Measurements from ENCODE around the gene CERK.

The CERK gene

DNA sequence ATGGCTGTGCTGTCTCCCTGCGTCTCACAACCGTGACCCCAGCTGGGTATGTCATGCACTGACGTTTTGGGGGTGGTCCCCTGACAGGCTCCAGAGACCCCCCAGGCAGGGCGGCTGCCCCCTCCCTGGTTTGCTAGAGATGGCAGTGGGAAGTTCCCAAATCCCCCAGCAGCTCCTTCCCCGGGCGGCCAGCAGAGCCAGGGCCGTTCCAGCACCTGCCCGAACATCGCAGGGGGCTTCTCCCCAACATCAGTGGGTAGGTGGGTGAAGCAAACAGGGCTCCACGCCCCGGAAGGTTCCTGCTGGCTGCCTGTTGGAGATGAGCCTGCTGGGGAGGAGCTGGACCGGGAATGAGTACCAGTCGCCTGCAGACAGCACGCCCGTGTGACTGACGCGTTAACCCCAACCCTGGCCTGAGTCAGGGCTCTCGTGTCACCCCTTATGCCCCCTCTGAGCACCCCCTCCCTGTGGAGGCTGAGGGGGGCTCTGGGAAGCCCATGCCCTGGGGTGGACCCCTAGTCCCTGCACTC lies 72.2 kb downstream of the CERK start:
- ChIA-PET POLR2A (no interaction called here), CTCF (no interaction called here)
- WGBS (ENCODE audit: insufficient coverage): 96% methylated on average over 13 of the region's 18 CpGs
- Histone ChIP-seq H3K9me3 (ENCODE audit: control extremely low read depth in 1 of 5, control insufficient read depth in 4 of 5, insufficient read depth in 2 of 5, low read depth in 1 of 5, low read length in 4 of 5) (no peaks in the 10 kb centered on the region), H3K4me1 (ENCODE audit: control extremely low read depth in 1 of 4, control insufficient read depth in 4 of 4, insufficient read depth in 4 of 4, low read length in 3 of 4) (peaks cover 0 to 14% (median 5%) of the 10 kb centered on the region in 4 experiments), H3K27me3 (replicated peaks in 2 of 5; ENCODE audit: control insufficient read depth in 4 of 5, insufficient read depth in 5 of 5, low read length in 4 of 5) (no peaks in the 10 kb centered on the region), H3K36me3 (ENCODE audit: control insufficient read depth in 4 of 4, insufficient read depth in 4 of 4, low read length in 3 of 4) (peaks cover 4 to 83% (median 56%) of the 10 kb centered on the region in 4 experiments), H3K4me3 (ENCODE audit: control insufficient read depth in 1 of 7, extremely low read depth in 1 of 7, insufficient read depth in 4 of 7, low read depth in 2 of 7, low read length in 6 of 7) (no peak overlapping the region), H3K27ac (ENCODE audit: insufficient read depth in 1 of 2, low read depth in 1 of 2, low read length in 2 of 2, poor library complexity in 1 of 2, severe bottlenecking in 2 of 2) (no peak overlapping the region)
- DNase-seq: no peak

DNA sequence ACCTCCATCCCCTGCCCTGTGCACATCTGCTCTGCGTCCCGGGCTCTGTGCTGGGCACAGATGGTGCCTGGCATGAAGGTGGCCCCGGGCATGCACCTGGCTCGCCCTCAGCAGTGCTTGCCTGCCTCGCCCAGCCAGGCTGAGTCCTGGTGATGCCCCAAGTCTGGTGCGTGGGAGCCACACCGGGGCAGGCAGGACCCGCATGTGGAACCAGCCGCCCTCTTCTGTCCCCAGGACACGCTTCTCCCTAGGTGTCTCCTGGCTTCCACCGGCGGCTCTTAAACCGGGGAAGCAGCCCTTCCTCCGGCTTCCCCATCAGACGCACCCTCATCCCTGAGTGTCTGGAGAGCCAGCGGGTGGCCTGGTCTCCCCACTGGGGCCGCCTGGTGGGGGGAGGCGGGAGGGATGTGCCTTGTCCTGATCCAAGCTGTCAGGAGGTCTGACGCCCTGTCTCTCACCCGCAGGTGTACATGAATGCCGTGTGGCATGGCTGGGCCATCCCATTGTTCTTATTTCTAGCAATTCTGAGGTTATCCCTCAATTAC lies 72.8 kb downstream of the CERK start:
- H3K36me3 ChIP-seq (ENCODE audit: control insufficient read depth in 4 of 4, insufficient read depth in 4 of 4, low read length in 3 of 4): peaks cover 4 to 80% (median 52%) of the 10 kb centered on the region in 4 experiments
- CTCF ChIA-PET: no interaction called here
- POLR2A ChIA-PET: no interaction called here

DNA sequence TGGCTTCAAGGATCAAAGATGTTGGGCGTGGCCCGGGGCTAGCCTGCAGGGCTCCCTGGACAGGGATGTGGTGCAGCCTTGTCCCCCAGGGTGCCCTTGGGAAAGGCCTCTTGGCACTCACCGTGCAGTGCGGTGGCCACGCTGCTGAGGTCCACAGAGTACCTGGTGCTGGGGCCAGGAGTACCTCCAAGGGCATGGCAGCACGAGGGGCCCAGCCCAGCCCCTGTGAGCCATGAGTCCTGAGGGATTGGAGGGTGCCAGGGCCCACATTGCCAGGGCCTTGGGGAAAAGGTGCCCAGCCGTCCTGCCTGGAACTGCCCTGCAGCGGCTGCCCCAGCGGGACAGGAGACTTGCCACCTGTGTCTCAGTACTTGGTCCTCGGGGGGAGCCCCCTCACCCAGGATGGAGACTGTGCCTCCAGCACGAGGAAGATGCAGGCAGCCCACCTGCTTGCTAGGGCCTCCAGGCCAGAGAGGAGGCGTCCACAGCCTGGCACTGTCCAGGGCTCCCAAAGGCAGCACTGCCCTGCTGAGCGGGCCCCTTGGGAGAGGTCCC lies 73.7 kb downstream of the CERK start:
- peaks cover 0 to 26% (median 15%) of the 10 kb centered on the region in 4 experiments for H3K4me1 ChIP-seq (ENCODE audit: control extremely low read depth in 1 of 4, control insufficient read depth in 4 of 4, insufficient read depth in 4 of 4, low read length in 3 of 4)
- ChIA-PET POLR2A (no interaction called here), CTCF (no interaction called here)
- no peak overlapping the region for H3K4me3 ChIP-seq (ENCODE audit: control insufficient read depth in 1 of 7, extremely low read depth in 1 of 7, insufficient read depth in 4 of 7, low read depth in 2 of 7, low read length in 6 of 7)
- WGBS (ENCODE audit: insufficient coverage): 95% methylated on average over 12 of the region's 13 CpGs
- H3K9me3 ChIP-seq (ENCODE audit: control extremely low read depth in 1 of 5, control insufficient read depth in 4 of 5, insufficient read depth in 2 of 5, low read depth in 1 of 5, low read length in 4 of 5): no peaks in the 10 kb centered on the region
- H3K36me3 ChIP-seq (ENCODE audit: control insufficient read depth in 4 of 4, insufficient read depth in 4 of 4, low read length in 3 of 4): peaks cover 4 to 76% (median 47%) of the 10 kb centered on the region in 4 experiments
- H3K27me3 ChIP-seq (replicated peaks in 2 of 5; ENCODE audit: control insufficient read depth in 4 of 5, insufficient read depth in 5 of 5, low read length in 4 of 5): no peaks in the 10 kb centered on the region
- DNase-seq: no peak
- no peak overlapping the region for H3K27ac ChIP-seq (ENCODE audit: insufficient read depth in 1 of 2, low read depth in 1 of 2, low read length in 2 of 2, poor library complexity in 1 of 2, severe bottlenecking in 2 of 2)

More for the DNA sequence above, 72.8 kb downstream of the CERK start:
- 96% methylated on average over 20 of the region's 21 CpGs for WGBS (ENCODE audit: insufficient coverage)
- no peak overlapping the region for H3K27ac ChIP-seq (ENCODE audit: insufficient read depth in 1 of 2, low read depth in 1 of 2, low read length in 2 of 2, poor library complexity in 1 of 2, severe bottlenecking in 2 of 2)
- no peaks in the 10 kb centered on the region for H3K27me3 ChIP-seq (replicated peaks in 2 of 5; ENCODE audit: control insufficient read depth in 4 of 5, insufficient read depth in 5 of 5, low read length in 4 of 5)
- peaks cover 0 to 20% (median 11%) of the 10 kb centered on the region in 4 experiments for H3K4me1 ChIP-seq (ENCODE audit: control extremely low read depth in 1 of 4, control insufficient read depth in 4 of 4, insufficient read depth in 4 of 4, low read length in 3 of 4)
- no peak for DNase-seq
- no peaks in the 10 kb centered on the region for H3K9me3 ChIP-seq (ENCODE audit: control extremely low read depth in 1 of 5, control insufficient read depth in 4 of 5, insufficient read depth in 2 of 5, low read depth in 1 of 5, low read length in 4 of 5)
- H3K4me3 ChIP-seq (ENCODE audit: control insufficient read depth in 1 of 7, extremely low read depth in 1 of 7, insufficient read depth in 4 of 7, low read depth in 2 of 7, low read length in 6 of 7): no peak overlapping the region

DNA sequence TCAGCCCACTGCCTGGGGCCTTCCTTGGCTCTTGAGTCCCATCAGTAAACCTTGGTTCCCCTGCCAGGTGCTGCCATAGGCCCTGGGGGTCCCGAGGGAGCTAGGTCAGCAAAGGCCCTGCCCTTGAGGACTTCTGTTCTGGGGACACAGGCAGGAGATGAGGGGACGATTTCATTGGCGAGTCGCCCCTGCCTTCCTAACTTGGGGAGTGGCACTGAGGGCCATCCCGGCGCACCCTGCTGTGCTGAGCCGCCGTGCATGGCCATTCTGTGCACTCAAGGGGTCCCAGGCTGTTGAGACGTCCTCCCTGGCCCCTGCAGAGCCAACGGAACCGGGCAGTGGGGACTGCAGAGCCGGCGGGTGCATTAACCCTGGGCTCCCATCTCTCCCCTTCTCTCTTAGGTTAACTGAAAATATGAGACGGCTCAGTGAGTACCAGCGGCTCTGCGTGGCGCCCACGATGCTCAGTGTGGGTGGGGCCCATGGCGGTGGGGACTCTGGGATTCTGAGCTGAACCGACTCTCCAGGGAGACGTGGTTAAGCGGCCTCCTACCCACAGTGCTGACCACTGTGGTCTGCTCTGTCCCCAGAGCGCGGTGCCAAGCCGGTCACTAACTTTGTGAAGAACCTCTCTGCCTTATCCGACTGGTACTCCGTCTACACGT lies 74.5 kb downstream of the CERK start:
- H3K9me3 ChIP-seq (ENCODE audit: control extremely low read depth in 1 of 5, control insufficient read depth in 4 of 5, insufficient read depth in 2 of 5, low read depth in 1 of 5, low read length in 4 of 5): no peaks in the 10 kb centered on the region
- no peak for DNase-seq
- no peak overlapping the region for H3K4me3 ChIP-seq (ENCODE audit: control insufficient read depth in 1 of 7, extremely low read depth in 1 of 7, insufficient read depth in 4 of 7, low read depth in 2 of 7, low read length in 6 of 7)
- no peak overlapping the region for H3K27ac ChIP-seq (ENCODE audit: insufficient read depth in 1 of 2, low read depth in 1 of 2, low read length in 2 of 2, poor library complexity in 1 of 2, severe bottlenecking in 2 of 2)
- H3K36me3 ChIP-seq (ENCODE audit: control insufficient read depth in 4 of 4, insufficient read depth in 4 of 4, low read length in 3 of 4): peaks cover 4 to 75% (median 45%) of the 10 kb centered on the region in 4 experiments
- ChIA-PET POLR2A (no interaction called here), CTCF (no interaction called here)
- no peaks in the 10 kb centered on the region for H3K27me3 ChIP-seq (replicated peaks in 2 of 5; ENCODE audit: control insufficient read depth in 4 of 5, insufficient read depth in 5 of 5, low read length in 4 of 5)
- H3K4me1 ChIP-seq (ENCODE audit: control extremely low read depth in 1 of 4, control insufficient read depth in 4 of 4, insufficient read depth in 4 of 4, low read length in 3 of 4): peaks cover 0 to 26% (median 15%) of the 10 kb centered on the region in 4 experiments
- WGBS (ENCODE audit: insufficient coverage): 98% methylated on average over 28 of the region's 28 CpGs

DNA sequence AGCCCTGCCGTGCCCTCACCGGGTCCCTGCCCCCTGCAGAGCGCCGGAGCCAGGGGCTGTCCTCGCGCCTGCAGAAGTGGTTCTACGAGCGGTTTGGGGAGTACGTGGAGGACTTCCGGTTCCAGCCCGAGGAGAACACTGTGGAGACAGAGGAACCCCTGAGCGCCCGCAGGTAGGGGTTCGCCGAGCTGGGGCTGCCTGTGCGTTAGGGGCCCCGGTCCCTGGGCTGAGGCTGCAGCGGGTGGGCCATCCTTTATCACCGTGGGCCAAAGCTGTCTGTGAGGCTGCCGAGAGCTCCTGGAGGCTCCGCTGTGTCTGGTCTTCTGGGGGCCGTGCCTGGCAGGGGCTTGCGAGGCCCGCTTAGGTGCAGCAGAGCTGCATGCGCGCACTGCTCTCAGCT lies 75.1 kb downstream of the CERK start:
- no peaks in the 10 kb centered on the region for H3K9me3 ChIP-seq (ENCODE audit: control extremely low read depth in 1 of 5, control insufficient read depth in 4 of 5, insufficient read depth in 2 of 5, low read depth in 1 of 5, low read length in 4 of 5)
- WGBS (ENCODE audit: insufficient coverage): 94% methylated on average over 26 of the region's 26 CpGs
- ChIA-PET CTCF (no interaction called here), POLR2A (no interaction called here)
- peaks cover 4 to 73% (median 42%) of the 10 kb centered on the region in 4 experiments for H3K36me3 ChIP-seq (ENCODE audit: control insufficient read depth in 4 of 4, insufficient read depth in 4 of 4, low read length in 3 of 4)
- H3K4me3 ChIP-seq (ENCODE audit: control insufficient read depth in 1 of 7, extremely low read depth in 1 of 7, insufficient read depth in 4 of 7, low read depth in 2 of 7, low read length in 6 of 7): no peak overlapping the region
- H3K27me3 ChIP-seq (replicated peaks in 2 of 5; ENCODE audit: control insufficient read depth in 4 of 5, insufficient read depth in 5 of 5, low read length in 4 of 5): no peaks in the 10 kb centered on the region
- DNase-seq: no peak
- peaks cover 0 to 26% (median 15%) of the 10 kb centered on the region in 4 experiments for H3K4me1 ChIP-seq (ENCODE audit: control extremely low read depth in 1 of 4, control insufficient read depth in 4 of 4, insufficient read depth in 4 of 4, low read length in 3 of 4)
- H3K27ac ChIP-seq (ENCODE audit: insufficient read depth in 1 of 2, low read depth in 1 of 2, low read length in 2 of 2, poor library complexity in 1 of 2, severe bottlenecking in 2 of 2): no peak overlapping the region

DNA sequence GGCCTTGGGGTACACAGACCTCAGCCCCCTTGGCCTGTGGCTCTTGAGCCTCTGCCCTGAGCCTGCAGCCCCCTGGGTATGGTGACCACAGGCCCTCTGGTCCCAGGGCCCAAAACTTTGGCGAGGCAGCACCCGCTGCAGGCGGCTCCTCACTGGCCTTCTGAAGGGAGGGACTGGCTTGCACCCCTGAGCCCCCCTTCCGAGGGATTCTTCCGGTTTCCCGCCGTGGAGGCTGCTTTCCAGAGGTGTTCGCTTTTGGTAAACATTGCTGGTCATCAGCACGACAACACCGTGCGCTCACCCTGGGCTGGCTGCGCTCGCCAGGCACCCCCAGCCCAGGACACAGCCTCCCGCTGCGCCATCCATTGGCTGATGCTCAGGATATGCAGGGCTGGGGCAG lies 75.8 kb downstream of the CERK start:
- H3K9me3 ChIP-seq (ENCODE audit: control extremely low read depth in 1 of 5, control insufficient read depth in 4 of 5, insufficient read depth in 2 of 5, low read depth in 1 of 5, low read length in 4 of 5): no peaks in the 10 kb centered on the region
- H3K27ac ChIP-seq (ENCODE audit: insufficient read depth in 1 of 2, low read depth in 1 of 2, low read length in 2 of 2, poor library complexity in 1 of 2, severe bottlenecking in 2 of 2): no peak overlapping the region
- DNase-seq: no peak
- H3K4me1 ChIP-seq (ENCODE audit: control extremely low read depth in 1 of 4, control insufficient read depth in 4 of 4, insufficient read depth in 4 of 4, low read length in 3 of 4): peaks cover 0 to 26% (median 15%) of the 10 kb centered on the region in 4 experiments
- WGBS (ENCODE audit: insufficient coverage): 97% methylated on average over 15 of the region's 15 CpGs
- H3K36me3 ChIP-seq (ENCODE audit: control insufficient read depth in 4 of 4, insufficient read depth in 4 of 4, low read length in 3 of 4): peaks cover 2 to 65% (median 38%) of the 10 kb centered on the region in 4 experiments
- ChIA-PET POLR2A (no interaction called here), CTCF (no interaction called here)
- H3K4me3 ChIP-seq (ENCODE audit: control insufficient read depth in 1 of 7, extremely low read depth in 1 of 7, insufficient read depth in 4 of 7, low read depth in 2 of 7, low read length in 6 of 7): no peak overlapping the region
- H3K27me3 ChIP-seq (replicated peaks in 2 of 5; ENCODE audit: control insufficient read depth in 4 of 5, insufficient read depth in 5 of 5, low read length in 4 of 5): no peaks in the 10 kb centered on the region
